Activated T-cell treated with anti-CD3 and anti-CD28 coated beads, Interleukin-2, amount 50 U/mL, for 24 hours (primary cell): ENCODE data around the gene RNF223.
"Not testable (repeated sequence)": the region's sequence is repeated elsewhere in the genome, so short reads cannot be mapped to it uniquely, and the experiment has no call there.

ENCODE experiments used
- DNase-seq: peaks from one replicate; pipeline ENCODE4 v3.0.0-alpha.2; 2020
- H3K27ac Mint-ChIP-seq: 2 replicates; pipeline ENCODE4 v1.8.0; 2020; ENCODE audit warnings: mild to moderate bottlenecking, mixed read lengths
- H3K27me3 Mint-ChIP-seq: 2 replicates; pipeline ENCODE4 v1.8.0; 2020; ENCODE audit warnings: mixed read lengths
- H3K36me3 Mint-ChIP-seq: 2 replicates; pipeline ENCODE4 v1.8.0; 2020; ENCODE audit warnings: low read depth, mixed read lengths
- H3K4me1 Mint-ChIP-seq: 2 replicates; pipeline ENCODE4 v1.8.0; 2020; ENCODE audit warnings: low read depth, mixed read lengths
- H3K4me3 Mint-ChIP-seq: 2 replicates; pipeline ENCODE4 v1.8.0; 2020; ENCODE audit warnings: mild to moderate bottlenecking, moderate library complexity, mixed read lengths
- H3K9me3 Mint-ChIP-seq: 2 replicates; pipeline ENCODE4 v1.8.0; 2020; ENCODE audit warnings: mixed read lengths

RNF223 gene

GRCh38 chr1:1034439-1034781 is 39.7 kb downstream of the RNF223 start:
- no peak overlapping the region for H3K27ac Mint-ChIP-seq
- peaks cover 19% of the 10 kb centered on the region for H3K4me1 Mint-ChIP-seq
- peak; percentile 53 for DNase-seq
- H3K4me3 Mint-ChIP-seq: peak overlapping the region; percentile 68
- H3K9me3 Mint-ChIP-seq: no peaks in the 10 kb centered on the region
- no peaks in the 10 kb centered on the region for H3K36me3 Mint-ChIP-seq
- H3K27me3 Mint-ChIP-seq: peaks cover 42% of the 10 kb centered on the region

- H3K27ac Mint-ChIP-seq: no peak overlapping the region
- no peaks in the 10 kb centered on the region for H3K36me3 Mint-ChIP-seq
- H3K4me3 Mint-ChIP-seq: peak overlapping the region; percentile 68
- peaks cover 37% of the 10 kb centered on the region for H3K27me3 Mint-ChIP-seq
- H3K9me3 Mint-ChIP-seq: no peaks in the 10 kb centered on the region
- DNase-seq: peak; percentile 62
- H3K4me1 Mint-ChIP-seq: peaks cover 14% of the 10 kb centered on the region
Measured at GRCh38 chr1:1033731-1034438, 40.2 kb downstream of the RNF223 start.

- DNase-seq: peak; percentile 95
- no peaks in the 10 kb centered on the region for H3K9me3 Mint-ChIP-seq
- H3K4me3 Mint-ChIP-seq: peak overlapping the region; percentile 42
- H3K27ac Mint-ChIP-seq: no peak overlapping the region
- H3K27me3 Mint-ChIP-seq: peaks cover 30% of the 10 kb centered on the region
- H3K4me1 Mint-ChIP-seq: peaks cover 9% of the 10 kb centered on the region
- no peaks in the 10 kb centered on the region for H3K36me3 Mint-ChIP-seq
Measured at GRCh38 chr1:1033009-1033587, 41.0 kb downstream of the RNF223 start.

- DNase-seq: no peak
- H3K4me3 Mint-ChIP-seq: peak overlapping the region; percentile 43
- H3K27ac Mint-ChIP-seq: peak overlapping the region; percentile 47
- H3K9me3 Mint-ChIP-seq: no peaks in the 10 kb centered on the region
- no peaks in the 10 kb centered on the region for H3K36me3 Mint-ChIP-seq
- H3K4me1 Mint-ChIP-seq: peaks cover 9% of the 10 kb centered on the region
- peaks cover 30% of the 10 kb centered on the region for H3K27me3 Mint-ChIP-seq
Measured at GRCh38 chr1:1032424-1032823, 41.7 kb downstream of the RNF223 start.

GRCh38 chr1:1031659-1032235 is 42.4 kb downstream of the RNF223 start:
- Mint-ChIP-seq H3K4me3 (no peak overlapping the region), H3K4me1 (peaks cover 9% of the 10 kb centered on the region), H3K27ac (peak overlapping the region; percentile 47), H3K27me3 (peaks cover 28% of the 10 kb centered on the region), H3K36me3 (no peaks in the 10 kb centered on the region), H3K9me3 (no peaks in the 10 kb centered on the region)
- DNase-seq: no peak

GRCh38 chr1:1030867-1031658 is 43.0 kb downstream of the RNF223 start:
- H3K27ac Mint-ChIP-seq, DNase-seq, H3K9me3 Mint-ChIP-seq, H3K4me3 Mint-ChIP-seq, H3K4me1 Mint-ChIP-seq, H3K36me3 Mint-ChIP-seq: not testable (repeated sequence)
- peaks cover 23% of the 10 kb centered on the region for H3K27me3 Mint-ChIP-seq

DNA sequence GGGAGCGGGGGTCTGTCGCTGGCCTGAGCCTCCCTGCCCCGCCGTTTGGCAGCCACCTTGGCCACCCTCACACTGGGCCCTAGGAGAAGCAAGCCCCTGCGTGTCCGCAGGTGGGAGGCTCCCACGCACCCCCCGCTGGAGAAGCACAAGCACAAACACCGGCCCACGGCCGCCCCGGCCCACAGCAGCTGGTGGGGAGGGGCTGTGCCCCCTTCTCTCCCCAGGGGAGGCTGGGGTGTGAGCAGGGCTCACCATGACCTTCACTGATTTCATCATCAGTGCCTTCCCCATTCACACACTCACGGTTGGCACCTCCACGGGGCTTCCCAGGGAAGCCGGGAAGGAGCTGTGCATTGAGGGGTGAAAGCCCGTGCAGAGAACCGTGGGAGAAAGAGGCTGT is 46.3 kb downstream of the RNF223 start:
- no peak overlapping the region for H3K4me3 Mint-ChIP-seq
- peaks cover 7% of the 10 kb centered on the region for H3K4me1 Mint-ChIP-seq
- H3K27ac Mint-ChIP-seq: no peak overlapping the region
- H3K36me3 Mint-ChIP-seq: no peaks in the 10 kb centered on the region
- H3K27me3 Mint-ChIP-seq: peaks cover 18% of the 10 kb centered on the region
- no peaks in the 10 kb centered on the region for H3K9me3 Mint-ChIP-seq
- DNase-seq: no peak

DNA sequence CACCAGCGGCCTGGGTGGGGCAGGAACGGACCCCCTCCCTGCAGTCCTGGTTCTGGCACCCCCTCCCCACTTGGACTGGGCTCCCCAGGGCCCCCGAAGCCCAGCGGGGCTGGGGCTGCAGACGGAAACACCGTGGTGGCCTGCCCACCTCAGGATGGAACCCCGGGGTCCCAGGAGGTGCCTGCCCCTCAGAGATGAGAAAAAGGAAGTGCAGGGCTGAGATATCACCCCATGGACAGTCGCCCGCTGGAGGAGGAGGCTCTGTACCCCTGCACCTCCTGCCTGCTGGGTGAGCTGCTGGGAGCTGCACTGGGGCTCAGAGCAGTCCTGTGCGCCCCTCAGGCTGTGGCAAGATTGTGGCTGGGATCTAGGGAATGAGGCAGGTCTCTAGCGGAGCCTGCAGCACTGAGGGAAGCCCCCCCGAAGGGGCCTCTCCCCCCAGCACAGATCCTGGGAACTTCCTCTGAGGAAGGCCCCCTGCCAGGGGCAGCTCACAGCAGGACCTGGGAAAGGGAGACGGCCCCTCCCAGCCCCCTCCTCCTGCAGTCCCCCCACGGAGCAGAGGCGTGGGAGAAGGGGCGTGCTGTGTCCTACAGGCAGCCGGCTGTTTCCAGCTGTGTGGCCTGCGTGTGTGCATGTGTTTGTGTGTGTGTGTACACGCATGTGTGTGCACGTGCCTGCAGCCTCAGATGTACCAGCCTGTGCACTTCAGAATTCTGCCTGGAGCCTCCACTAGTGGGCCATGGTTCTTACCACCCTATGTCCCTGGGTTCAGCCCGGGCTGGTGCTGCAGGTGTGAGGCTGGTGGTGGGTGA is 47.3 kb downstream of the RNF223 start:
- Mint-ChIP-seq H3K9me3 (no peaks in the 10 kb centered on the region), H3K36me3 (no peaks in the 10 kb centered on the region), H3K27ac (no peak overlapping the region), H3K4me3 (no peak overlapping the region), H3K4me1 (no peaks in the 10 kb centered on the region), H3K27me3 (peaks cover 14% of the 10 kb centered on the region)
- no peak for DNase-seq

GRCh38 chr1:1025730-1026129 is 48.4 kb downstream of the RNF223 start:
- DNase-seq: no peak
- Mint-ChIP-seq H3K4me1 (no peaks in the 10 kb centered on the region), H3K27me3 (peaks cover 14% of the 10 kb centered on the region), H3K27ac (no peak overlapping the region), H3K36me3 (no peaks in the 10 kb centered on the region), H3K4me3 (no peak overlapping the region), H3K9me3 (no peaks in the 10 kb centered on the region)

DNA sequence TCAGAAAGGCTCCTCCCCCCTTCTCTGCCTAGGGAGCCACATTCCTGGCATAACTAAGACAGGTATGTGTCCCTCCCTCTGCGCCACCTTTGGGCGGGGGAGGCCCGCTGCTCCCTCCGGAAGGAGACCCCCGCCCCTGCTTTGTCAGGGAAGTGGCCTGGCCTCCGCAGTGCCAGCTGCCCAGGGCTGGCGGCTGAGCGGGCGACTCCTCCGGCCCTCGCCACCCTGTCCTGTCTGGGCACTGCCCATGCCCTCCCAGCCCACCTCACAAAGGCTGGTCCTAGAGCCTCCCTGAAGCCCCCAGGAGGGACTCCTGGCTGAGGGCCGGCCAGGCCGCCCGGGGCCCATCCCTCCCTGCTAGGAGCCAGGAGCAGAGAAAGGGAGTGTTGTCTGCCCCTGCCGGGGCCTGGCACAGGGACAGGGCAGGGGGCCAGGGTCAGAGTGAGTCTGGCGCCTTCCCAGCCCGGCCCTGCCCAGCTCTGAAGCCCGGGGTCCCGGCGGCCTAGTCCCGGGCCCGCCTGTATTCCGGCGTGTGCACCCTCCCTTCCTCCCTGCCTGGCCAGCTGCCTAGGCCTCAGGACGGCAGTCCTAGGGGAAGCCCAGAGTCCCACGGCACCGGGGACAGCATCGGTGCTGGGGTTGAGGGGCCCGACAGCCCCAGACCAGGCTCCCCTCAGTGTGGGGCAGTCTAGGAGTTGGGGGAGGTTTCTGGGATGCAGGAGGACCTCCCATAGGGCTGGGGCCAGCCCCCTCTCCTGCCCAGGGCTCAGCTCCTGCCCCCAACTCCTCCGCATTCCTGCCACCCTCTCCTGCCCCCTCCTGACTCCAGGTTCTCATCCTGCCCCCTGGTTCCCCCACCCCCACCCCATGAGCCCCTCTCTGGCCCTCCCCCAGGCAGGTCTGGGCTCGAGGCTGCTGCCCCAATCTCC is 49.1 kb downstream of the RNF223 start:
- no peak for DNase-seq
- H3K27me3 Mint-ChIP-seq: peaks cover 14% of the 10 kb centered on the region
- no peak overlapping the region for H3K4me3 Mint-ChIP-seq
- H3K9me3 Mint-ChIP-seq: no peaks in the 10 kb centered on the region
- H3K36me3 Mint-ChIP-seq: no peaks in the 10 kb centered on the region
- H3K4me1 Mint-ChIP-seq: no peaks in the 10 kb centered on the region
- no peak overlapping the region for H3K27ac Mint-ChIP-seq

DNA sequence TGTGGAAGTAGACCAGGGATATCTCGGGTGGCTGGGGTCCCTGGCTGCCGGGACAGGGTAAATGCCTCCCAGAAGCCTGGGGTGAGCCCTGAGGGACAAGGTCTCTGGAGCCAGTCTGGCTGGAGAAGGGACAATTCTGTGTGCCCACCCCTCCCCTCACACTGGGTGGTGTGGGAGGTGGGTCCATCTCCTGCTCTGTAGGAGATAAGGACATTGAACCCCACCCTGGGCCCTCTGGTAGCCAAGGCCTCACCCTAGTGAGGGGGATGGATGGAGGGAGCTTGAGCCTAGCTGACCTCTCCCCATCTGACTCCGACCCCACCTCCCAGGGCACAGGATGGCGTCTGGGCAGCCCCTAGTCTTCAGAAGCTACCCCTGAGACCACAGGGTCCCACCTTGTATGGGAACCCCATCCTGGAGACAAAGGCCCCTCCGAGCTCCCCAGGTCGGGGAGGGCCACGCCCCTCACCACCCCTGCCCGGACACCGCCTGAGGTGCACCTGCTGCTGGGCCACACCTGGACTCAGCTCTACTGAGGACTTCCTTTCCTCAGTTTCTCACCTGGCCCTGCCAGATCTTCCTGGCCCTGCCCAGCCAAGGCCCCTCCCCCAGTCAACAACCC is 49.8 kb downstream of the RNF223 start:
- H3K9me3 Mint-ChIP-seq: no peaks in the 10 kb centered on the region

DNA sequence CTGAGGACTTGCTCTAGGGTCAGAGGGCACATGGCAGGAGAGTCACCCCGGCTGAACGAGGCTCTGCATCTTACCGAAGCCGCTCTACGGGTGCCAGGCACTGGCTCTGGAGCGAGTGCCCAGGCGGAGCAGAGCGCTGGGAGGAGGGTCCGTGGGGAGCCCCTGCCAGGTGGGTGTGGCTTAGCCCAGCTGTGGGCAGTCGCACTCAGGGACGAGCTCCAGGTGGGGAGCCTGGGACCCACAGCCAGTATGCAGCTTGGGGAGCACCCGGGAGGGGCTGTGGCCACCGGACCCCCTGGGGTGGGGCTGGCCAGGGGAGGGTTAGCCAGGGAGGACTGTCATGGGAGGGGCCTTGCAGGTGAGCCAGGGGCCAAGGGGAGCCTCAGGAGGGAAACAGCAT is 50.4 kb downstream of the RNF223 start:
- Mint-ChIP-seq H3K9me3 (no peaks in the 10 kb centered on the region), H3K27me3 (peaks cover 14% of the 10 kb centered on the region), H3K4me1 (peaks cover 3% of the 10 kb centered on the region), H3K36me3 (no peaks in the 10 kb centered on the region), H3K27ac (no peak overlapping the region), H3K4me3 (no peak overlapping the region)
- DNase-seq: no peak

More for the DNA sequence above, 49.8 kb downstream of the RNF223 start:
- DNase-seq: no peak
- Mint-ChIP-seq H3K36me3 (no peaks in the 10 kb centered on the region), H3K4me1 (no peaks in the 10 kb centered on the region), H3K27ac (no peak overlapping the region), H3K27me3 (peaks cover 14% of the 10 kb centered on the region), H3K4me3 (no peak overlapping the region)
